NCI-H345 treated with DMSO at 0.1 percent for 48 hours (cell line): ENCODE results near the gene ECE2.
"Not testable (repeated sequence)": the region's sequence is repeated elsewhere in the genome, so short reads cannot be mapped to it uniquely, and the experiment has no call there.

Experiments used
- DNase-seq: peaks from one replicate; lab custom pipeline; 2025; ENCODE audit not compliant: unreplicated experiment; lab: John Stamatoyannopoulos, UW

Gene ECE2

GRCh38 chr3:184335291-184335660 lies 59.5 kb downstream of the ECE2 start:
- no peak for DNase-seq

DNA sequence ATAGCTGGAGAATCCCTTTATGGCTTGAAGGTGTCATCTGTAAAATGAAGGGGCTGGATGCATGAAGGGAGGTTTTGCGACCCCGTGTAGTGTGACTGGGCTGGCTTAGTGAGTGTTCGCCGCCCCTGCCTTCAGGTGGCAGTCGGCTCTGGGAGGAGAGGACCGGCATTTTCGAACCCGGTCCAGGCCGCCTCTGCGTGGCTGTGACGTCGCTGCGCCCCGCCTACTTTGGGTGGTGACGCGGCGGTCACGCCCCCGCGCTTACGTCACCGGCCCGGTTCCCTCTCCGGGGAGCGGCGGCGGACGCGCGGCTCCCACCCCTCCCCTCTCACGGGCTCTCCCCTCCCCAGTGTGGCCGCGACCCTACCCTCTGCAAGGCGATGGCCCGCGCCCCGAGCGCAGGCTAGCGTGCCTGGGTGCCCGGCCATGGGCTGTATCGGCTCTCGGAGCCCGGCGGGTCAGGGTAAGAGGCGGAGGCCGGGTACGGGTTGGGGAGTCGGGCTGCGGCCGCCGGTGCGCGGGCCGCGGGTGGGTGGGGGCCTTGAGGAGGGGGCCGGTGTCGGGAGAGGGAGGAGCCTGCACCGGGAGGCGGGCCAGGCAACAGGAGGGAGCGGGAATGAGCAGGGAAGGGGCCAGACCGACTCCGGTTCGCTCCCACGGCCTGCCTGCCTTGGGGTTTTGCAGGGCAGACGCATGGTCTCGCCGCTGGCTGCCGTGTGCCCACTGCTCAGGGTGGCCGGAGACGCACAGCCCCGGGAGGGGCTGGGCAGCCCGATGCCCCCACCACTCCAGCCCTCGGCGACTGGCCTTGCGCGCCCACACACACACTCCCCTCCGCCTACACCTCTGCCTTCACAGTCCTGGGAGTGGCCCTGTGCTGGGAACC lies 60.1 kb downstream of the ECE2 start:
- DNase-seq, result peak; percentile 78

GRCh38 chr3:184336547-184337398 lies 61.0 kb downstream of the ECE2 start:
- peak; percentile 53 for DNase-seq

GRCh38 chr3:184337399-184337714 lies 61.5 kb downstream of the ECE2 start, which contains the start of gene FAM131A:
FAM131A (plus strand) TSS chr3:184337600; CDS start chr3:184337631, 31 bp downstream.
- DNase-seq, result no peak

- DNase-seq, result no peak
Measured at GRCh38 chr3:184337981-184338380, 62.2 kb downstream of the ECE2 start.

GRCh38 chr3:184338511-184338945 lies 62.7 kb downstream of the ECE2 start:
- DNase-seq, result peak; percentile 94

DNA sequence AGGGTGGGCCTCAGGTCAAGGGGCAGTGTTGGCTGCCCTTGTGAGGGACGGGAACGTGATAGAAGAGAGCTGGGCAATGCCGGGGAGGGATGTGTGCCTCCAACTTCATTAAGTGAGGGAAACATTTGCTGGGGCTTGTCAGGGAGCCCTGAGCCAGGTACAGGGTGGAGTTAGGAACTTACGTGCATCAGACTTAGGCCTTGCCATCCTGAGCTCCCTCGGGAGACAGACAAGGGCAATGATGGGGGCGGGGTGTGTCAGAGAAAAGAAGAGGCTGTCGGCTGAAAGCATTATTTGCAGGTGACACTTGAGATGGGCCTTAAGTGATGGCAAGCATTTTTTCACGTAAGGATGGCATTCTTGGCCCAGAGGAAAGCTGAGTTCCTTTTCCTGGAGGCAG lies 63.2 kb downstream of the ECE2 start:
- no peak for DNase-seq

GRCh38 chr3:184339451-184340135 lies 63.8 kb downstream of the ECE2 start:
- not testable (repeated sequence) for DNase-seq

DNA sequence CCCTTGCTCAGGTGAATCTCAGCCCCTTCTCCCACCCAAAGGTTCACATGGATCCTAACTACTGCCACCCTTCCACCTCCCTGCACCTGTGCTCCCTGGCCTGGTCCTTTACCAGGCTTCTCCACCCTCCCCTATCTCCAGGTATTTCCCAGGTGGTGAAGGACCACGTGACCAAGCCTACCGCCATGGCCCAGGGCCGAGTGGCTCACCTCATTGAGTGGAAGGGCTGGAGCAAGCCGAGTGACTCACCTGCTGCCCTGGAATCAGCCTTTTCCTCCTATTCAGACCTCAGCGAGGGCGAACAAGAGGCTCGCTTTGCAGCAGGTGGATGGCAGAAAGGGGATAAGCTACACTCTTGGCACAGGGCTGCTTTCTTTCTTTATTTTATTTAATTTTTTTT lies 66.1 kb downstream of the ECE2 start:
- DNase-seq, result no peak
